Measurements from ENCODE around the gene EXPH5.

Gene EXPH5

DNA sequence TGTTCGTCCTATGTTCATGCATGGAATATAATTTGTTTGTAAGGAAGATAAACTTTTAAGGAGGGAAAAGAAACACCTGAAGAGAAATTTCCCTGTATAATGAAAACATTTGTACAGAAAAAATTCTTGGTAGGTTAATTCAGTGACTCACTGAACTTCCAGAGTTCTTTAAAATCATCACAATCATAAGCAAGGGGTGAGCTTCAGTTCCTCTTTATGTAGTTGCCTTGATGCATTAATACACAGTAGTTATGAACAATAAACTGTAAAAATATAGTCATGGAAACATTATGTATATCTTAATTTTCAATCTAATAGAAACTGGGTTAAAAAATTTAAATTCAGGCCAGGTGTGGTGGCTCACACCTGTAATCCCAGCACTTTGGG, 125.1 kb downstream of the EXPH5 start:
- no peak for DNase-seq (ENCODE audit: low read depth)
- TF ChIP-seq, protein P1, sequence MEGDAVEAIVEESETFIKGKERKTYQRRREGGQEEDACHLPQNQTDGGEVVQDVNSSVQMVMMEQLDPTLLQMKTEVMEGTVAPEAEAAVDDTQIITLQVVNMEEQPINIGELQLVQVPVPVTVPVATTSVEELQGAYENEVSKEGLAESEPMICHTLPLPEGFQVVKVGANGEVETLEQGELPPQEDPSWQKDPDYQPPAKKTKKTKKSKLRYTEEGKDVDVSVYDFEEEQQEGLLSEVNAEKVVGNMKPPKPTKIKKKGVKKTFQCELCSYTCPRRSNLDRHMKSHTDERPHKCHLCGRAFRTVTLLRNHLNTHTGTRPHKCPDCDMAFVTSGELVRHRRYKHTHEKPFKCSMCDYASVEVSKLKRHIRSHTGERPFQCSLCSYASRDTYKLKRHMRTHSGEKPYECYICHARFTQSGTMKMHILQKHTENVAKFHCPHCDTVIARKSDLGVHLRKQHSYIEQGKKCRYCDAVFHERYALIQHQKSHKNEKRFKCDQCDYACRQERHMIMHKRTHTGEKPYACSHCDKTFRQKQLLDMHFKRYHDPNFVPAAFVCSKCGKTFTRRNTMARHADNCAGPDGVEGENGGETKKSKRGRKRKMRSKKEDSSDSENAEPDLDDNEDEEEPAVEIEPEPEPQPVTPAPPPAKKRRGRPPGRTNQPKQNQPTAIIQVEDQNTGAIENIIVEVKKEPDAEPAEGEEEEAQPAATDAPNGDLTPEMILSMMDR (conservative IDR thresholded peaks at IDR 0.05; ENCODE audit: low read length), result no peak

DNA sequence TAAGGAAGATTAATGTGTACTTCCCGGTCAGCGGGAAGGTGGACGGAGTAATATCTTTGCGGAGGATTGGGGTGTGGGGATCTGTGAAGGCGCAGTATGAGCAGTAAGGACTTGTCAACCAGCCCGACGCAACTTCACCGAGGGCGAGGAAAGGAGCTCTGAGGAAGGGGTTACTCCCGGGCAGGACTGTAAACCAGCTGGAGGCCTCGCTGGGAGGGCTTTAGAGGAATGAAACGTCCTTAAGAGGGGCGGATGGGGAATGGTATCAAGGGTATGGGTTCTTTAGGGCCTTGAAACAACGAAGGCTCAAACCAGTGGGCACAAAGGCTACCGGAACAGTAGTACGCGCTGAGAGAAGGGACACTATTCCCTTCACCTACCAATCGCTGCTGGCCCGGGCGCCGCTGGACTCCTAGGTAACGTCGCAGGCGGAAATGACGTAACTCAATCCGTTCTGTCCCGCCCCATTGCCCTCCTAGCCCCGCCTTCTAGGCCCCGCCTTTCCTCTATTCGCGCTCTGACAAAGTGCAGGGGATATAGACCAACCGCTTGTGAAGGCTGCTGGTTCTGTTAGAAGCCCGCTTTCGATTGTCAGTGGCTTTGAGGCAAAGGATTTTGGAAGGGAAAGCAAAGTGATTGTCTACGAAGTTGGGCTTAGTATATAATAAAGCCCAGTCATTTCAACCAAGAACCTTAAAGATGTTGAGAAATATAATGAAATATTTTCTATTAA, 126.3 kb downstream of the EXPH5 start, which contains the start of gene C11orf65:
C11orf65 (minus strand) TSS at position 439 of the 733 bp plus-strand sequence. CDS start 5,970 bp downstream, outside the sequence.
- peak within 1 kb of the TSS; percentile 91 for H3K4me3 ChIP-seq (ENCODE audit: low read length)
- peak; percentile 95 for DNase-seq (ENCODE audit: low read depth)
- TF ChIP-seq, protein P1 (conservative IDR thresholded peaks at IDR 0.05; ENCODE audit: low read length), result no peak

More for the DNA sequence above, 125.1 kb downstream of the EXPH5 start:
- H3K4me3 ChIP-seq (ENCODE audit: low read length), result no peak overlapping the region

DNA sequence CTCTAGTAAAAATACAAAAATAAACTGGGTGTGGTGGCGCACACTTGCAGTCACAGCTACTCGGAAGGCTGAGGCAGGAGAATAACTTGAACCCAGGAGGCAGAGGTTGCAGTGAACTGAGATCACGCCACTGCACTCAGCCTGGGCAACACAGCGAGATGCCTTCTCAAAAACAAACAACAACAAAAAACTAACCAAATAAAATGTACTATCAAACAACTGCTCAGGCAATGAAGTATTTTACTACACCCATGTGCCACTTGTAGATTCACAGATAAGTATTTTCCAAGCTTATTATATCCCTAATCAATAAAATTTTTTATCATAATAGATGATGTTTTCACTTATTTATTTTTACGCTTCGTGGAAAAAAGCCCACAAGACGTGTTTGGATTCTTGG, 127.2 kb downstream of the EXPH5 start:
- peak overlapping the region; percentile 91 for H3K4me3 ChIP-seq (ENCODE audit: low read length)
- no peak for DNase-seq (ENCODE audit: low read depth)
- TF ChIP-seq, protein P1 (conservative IDR thresholded peaks at IDR 0.05; ENCODE audit: low read length), result no peak
